Osteoblast (primary cell): ENCODE measurements around the gene AGMO. TPM values are rescaled to one million over a fixed set of nuclear protein-coding genes. Genes with fewer than 3 reads are reported as not detected.
"Not testable (repeated sequence)": the region's sequence is repeated elsewhere in the genome, so short reads cannot be mapped to it uniquely, and the experiment has no call there.

Experiments used
- DNase-seq: peaks from one replicate; pipeline ENCODE4 v3.0.0; 2011; ENCODE audit warnings: low spot score, mixed read lengths; ENCODE audit not compliant: insufficient read length; ENCODE audit errors: missing footprints
- H2AFZ ChIP-seq: 2 replicates; pipeline ENCODE4 v1.6.0; 2011; ENCODE audit warnings: mild to moderate bottlenecking, low read length
- H3K27ac ChIP-seq: 2 replicates; pipeline ENCODE4 v1.5.1; 2011; ENCODE audit warnings: mild to moderate bottlenecking, low read depth, low read length, moderate library complexity
- H3K27me3 ChIP-seq: 2 replicates; pipeline ENCODE4 v1.6.0; 2012; ENCODE audit warnings: mild to moderate bottlenecking, control low read depth, inconsistent platforms, low read length, moderate library complexity; ENCODE audit not compliant: insufficient read depth
- H3K36me3 ChIP-seq: 2 replicates; pipeline ENCODE4 v1.5.1; 2011; ENCODE audit warnings: mild to moderate bottlenecking, low read length, control low read depth, moderate library complexity; ENCODE audit not compliant: insufficient read depth
- H3K4me1 ChIP-seq: 2 replicates; pipeline ENCODE4 v1.5.1; 2011; ENCODE audit warnings: mild to moderate bottlenecking, low read length, control low read depth, moderate library complexity; ENCODE audit not compliant: insufficient read depth
- H3K4me2 ChIP-seq: 2 replicates; pipeline ENCODE4 v1.6.0; 2011; ENCODE audit warnings: mild to moderate bottlenecking, low read length; ENCODE audit not compliant: insufficient read depth
- H3K4me3 ChIP-seq: fragments of 200-600 bp; sonication (generic); 3 replicates; pipeline ENCODE4 v1.5.1; 2012; ENCODE audit warnings: mild to moderate bottlenecking, low read length, inconsistent platforms; ENCODE audit not compliant: insufficient read depth
- H3K79me2 ChIP-seq: 2 replicates; pipeline ENCODE4 v1.6.0; 2012; ENCODE audit warnings: mild to moderate bottlenecking, low read length, control low read depth, inconsistent platforms; ENCODE audit not compliant: insufficient read depth
- H3K9me3 ChIP-seq: 2 replicates; pipeline ENCODE4 v1.5.1; 2011; ENCODE audit warnings: low read depth, low read length, control low read depth
- H4K20me1 ChIP-seq: 2 replicates; pipeline ENCODE4 v1.6.0; 2012; ENCODE audit warnings: mild to moderate bottlenecking, low read length, control low read depth; ENCODE audit not compliant: insufficient read depth
- total RNA-seq: library from RNA; depleted of rRNA; stranded (reverse); fragments of >200 nt; gene quantifications from 2 replicates; pipeline ENCODE4 v1.2.3, GENCODE V29; 2012
- TF ChIP-seq, protein P1 (sequence below): IDR thresholded peaks from 2 replicates; pipeline ENCODE4 v1.5.1; 2011; ENCODE audit warnings: mild to moderate bottlenecking, low read depth, low read length, moderate library complexity; ENCODE audit errors: extremely low read depth

Gene AGMO
- total RNA-seq, 1 donor, result under 0.01 TPM

DNA sequence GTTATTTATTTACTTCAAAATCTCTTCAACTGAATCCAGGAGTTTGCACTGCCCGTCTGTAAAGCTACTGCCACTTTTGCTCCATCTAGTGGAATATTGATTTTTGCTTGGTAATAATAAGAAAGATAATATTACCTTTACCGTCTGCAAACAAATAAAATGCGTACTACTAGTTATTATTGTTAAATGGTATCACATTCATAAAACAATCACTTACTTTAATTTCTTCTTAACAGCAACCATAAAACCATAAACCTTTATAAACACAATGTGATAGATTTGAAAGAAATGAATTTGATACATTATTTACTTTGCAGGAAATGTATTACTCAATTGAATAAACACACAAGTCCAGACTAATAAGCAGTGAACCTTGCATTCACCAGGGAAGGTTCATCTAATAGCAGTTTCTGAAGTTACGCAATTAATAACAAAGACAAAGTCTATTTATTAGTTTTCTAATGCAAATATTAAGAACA lies 6.4 kb downstream of the AGMO start:
- no peaks in the 10 kb centered on the region for H3K36me3 ChIP-seq
- no peak overlapping the region for H2AFZ ChIP-seq
- no peaks in the 10 kb centered on the region for H3K9me3 ChIP-seq
- peaks cover 35% of the 10 kb centered on the region for H3K4me1 ChIP-seq
- no peak overlapping the region for H3K4me3 ChIP-seq
- no peak overlapping the region for H3K27ac ChIP-seq
- no peaks in the 10 kb centered on the region for H3K27me3 ChIP-seq
- H3K4me2 ChIP-seq, result peak overlapping the region; percentile 2
- no peaks in the 10 kb centered on the region for H3K79me2 ChIP-seq
- no peak for DNase-seq
- H4K20me1 ChIP-seq, result no peaks in the 10 kb centered on the region
- TF ChIP-seq, protein P1, sequence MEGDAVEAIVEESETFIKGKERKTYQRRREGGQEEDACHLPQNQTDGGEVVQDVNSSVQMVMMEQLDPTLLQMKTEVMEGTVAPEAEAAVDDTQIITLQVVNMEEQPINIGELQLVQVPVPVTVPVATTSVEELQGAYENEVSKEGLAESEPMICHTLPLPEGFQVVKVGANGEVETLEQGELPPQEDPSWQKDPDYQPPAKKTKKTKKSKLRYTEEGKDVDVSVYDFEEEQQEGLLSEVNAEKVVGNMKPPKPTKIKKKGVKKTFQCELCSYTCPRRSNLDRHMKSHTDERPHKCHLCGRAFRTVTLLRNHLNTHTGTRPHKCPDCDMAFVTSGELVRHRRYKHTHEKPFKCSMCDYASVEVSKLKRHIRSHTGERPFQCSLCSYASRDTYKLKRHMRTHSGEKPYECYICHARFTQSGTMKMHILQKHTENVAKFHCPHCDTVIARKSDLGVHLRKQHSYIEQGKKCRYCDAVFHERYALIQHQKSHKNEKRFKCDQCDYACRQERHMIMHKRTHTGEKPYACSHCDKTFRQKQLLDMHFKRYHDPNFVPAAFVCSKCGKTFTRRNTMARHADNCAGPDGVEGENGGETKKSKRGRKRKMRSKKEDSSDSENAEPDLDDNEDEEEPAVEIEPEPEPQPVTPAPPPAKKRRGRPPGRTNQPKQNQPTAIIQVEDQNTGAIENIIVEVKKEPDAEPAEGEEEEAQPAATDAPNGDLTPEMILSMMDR, result peak; percentile 54

DNA sequence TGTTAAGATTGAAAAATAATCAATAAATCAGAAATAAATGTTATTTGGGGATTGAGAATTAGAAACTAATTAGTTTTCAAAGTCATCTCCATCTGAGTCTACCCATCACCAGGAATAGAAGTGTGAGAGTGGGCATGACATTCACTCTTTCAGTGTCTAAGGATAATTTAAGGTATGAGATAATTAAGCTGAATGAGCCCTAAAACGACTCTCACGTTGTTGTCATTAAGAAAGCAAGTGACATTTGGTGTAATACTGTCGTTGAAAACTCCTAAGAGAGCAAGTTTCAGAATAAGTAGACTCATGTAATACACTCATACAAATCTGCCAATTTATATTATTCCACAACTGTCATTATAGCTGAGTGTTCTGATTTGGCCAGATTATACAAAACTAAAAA lies 7.1 kb downstream of the AGMO start:
- Histone ChIP-seq H2AFZ (peak overlapping the region; percentile 73), H4K20me1 (no peaks in the 10 kb centered on the region), H3K4me3 (no peak overlapping the region), H3K27ac (peak overlapping the region; percentile 44), H3K4me1 (peaks cover 35% of the 10 kb centered on the region), H3K36me3 (no peaks in the 10 kb centered on the region), H3K27me3 (no peaks in the 10 kb centered on the region), H3K9me3 (no peaks in the 10 kb centered on the region), H3K4me2 (peak overlapping the region; percentile 35), H3K79me2 (no peaks in the 10 kb centered on the region)
- TF ChIP-seq, protein P1, result no peak
- no peak for DNase-seq

DNA sequence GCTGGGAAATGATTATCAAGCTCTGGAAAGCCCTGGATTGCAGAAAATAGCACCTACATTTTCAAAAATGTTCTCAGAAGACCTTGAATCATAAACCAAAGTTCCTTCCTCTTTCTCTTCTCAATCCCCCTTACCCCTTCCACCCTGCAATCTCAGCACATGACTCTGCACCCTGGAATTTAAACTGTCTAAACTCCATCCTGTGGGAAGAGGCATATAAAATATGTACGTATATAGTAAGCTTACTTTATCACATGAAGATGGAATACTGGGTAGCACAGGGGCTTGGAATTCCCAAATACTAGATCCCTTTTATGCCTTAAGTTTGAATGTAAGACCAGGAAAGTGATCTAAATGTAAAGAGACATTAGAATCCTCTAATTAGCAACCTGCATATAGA lies 7.7 kb downstream of the AGMO start:
- no peaks in the 10 kb centered on the region for H3K27me3 ChIP-seq
- H3K79me2 ChIP-seq, result no peaks in the 10 kb centered on the region
- H4K20me1 ChIP-seq, result no peaks in the 10 kb centered on the region
- H3K27ac ChIP-seq, result peak overlapping the region; percentile 44
- TF ChIP-seq, protein P1, result no peak
- H3K9me3 ChIP-seq, result no peaks in the 10 kb centered on the region
- no peak overlapping the region for H3K4me3 ChIP-seq
- H3K4me1 ChIP-seq, result peaks cover 30% of the 10 kb centered on the region
- H3K36me3 ChIP-seq, result no peaks in the 10 kb centered on the region
- H2AFZ ChIP-seq, result peak overlapping the region; percentile 58
- peak overlapping the region; percentile 38 for H3K4me2 ChIP-seq
- peak; percentile 38 for DNase-seq

DNA sequence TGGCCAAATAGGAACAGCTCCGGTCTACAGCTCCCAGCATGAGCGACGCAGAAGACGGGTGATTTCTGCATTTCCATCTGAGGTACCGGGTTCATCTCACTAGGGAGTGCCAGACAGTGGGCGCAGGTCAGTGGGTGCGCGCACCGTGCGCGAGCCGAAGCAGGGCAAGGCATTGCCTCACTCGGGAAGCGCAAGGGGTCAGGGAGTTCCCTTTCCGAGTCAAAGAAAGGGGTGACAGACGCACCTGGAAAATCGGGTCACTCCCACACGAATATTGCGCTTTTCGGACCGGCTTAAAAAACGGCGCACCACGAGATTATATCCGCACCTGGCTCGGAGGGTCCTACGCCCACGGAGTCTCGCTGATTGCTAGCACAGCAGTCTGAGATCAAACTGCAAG lies 14.5 kb downstream of the AGMO start:
- not testable (repeated sequence) for H2AFZ ChIP-seq, H3K4me3 ChIP-seq, H3K27ac ChIP-seq, H3K27me3 ChIP-seq, H3K79me2 ChIP-seq, H3K9me3 ChIP-seq, H4K20me1 ChIP-seq, H3K4me2 ChIP-seq, H3K4me1 ChIP-seq, DNase-seq, H3K36me3 ChIP-seq
